Sigmoid colon (tissue), 4 donors: ENCODE measurements around the gene KCNIP4.

Experiments
- CTCF ChIP-seq, 4 experiments: fragments of 450-650 bp in 3 of 4; fragments of 200-600 bp in 1 of 4; IDR thresholded peaks; one replicate each; pipeline ENCODE4 v1.5.1; 2016 to 2019; ENCODE audit warnings: antibody characterized with exemption in 4 of 4, mild to moderate bottlenecking in 3 of 4, moderate library complexity in 2 of 4
- EP300 ChIP-seq, 4 donors: sonication (generic); formaldehyde crosslinking; IDR thresholded peaks; one replicate each; pipeline ENCODE4 v1.6.1; 2017; ENCODE audit warnings: antibody characterized with exemption in 4 of 4
- POLR2A ChIP-seq, 2 donors: fragments of 450-650 bp; IDR thresholded peaks; one replicate each; pipeline ENCODE4 v1.6.1; 2016; ENCODE audit warnings: antibody characterized with exemption in 2 of 2, mild to moderate bottlenecking in 2 of 2, moderate library complexity in 2 of 2
- POLR2AphosphoS5 ChIP-seq, 4 donors: sonication (generic); formaldehyde crosslinking; IDR thresholded peaks; one replicate each; pipeline ENCODE4 v1.6.1; 2017; ENCODE audit warnings: antibody characterized with exemption in 4 of 4

DNA sequence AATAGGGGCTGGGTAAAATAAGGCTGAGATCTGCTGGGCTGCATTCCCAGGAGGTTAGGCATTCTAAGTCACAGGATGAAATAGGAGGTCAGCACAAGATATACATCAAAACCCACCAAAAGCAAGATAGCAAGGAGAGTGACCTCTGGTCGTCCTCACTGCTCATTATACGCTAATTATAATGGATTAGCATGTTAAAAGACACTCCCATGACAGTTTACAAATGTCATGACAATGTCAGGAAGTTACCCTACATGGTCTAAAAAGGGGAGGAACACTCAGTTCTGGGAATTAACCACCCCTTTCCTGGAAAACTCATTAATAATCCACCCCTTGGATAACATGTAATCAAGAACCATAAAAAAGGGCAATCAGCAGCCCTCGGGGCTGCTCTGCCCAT lies 403.6 kb downstream of the KCNIP4 start:
- TF ChIP-seq POLR2A (IDR thresholded peaks at IDR 0.05) (no peak), CTCF (IDR thresholded peaks at IDR 0.05) (no peak), EP300 (IDR thresholded peaks at IDR 0.05) (no peak), POLR2AphosphoS5 (IDR thresholded peaks at IDR 0.05) (no peak)
